HG02571 (cell line): ENCODE data around the gene RPH3AL.

ENCODE experiments used
- ATAC-seq: cut with Tn5 transposase; IDR thresholded peaks from one replicate; pipeline ENCODE4 v1.9.1; 2021; ENCODE audit warnings: mild to moderate bottlenecking, moderate library complexity; ENCODE audit not compliant: unreplicated experiment

The RPH3AL gene

GRCh38 chr17:353838-354234 is 1.2 kb upstream of the RPH3AL start:
- ATAC-seq, result no peak

GRCh38 chr17:353213-353837 is 718 bp upstream of the RPH3AL start:
- no peak for ATAC-seq

GRCh38 chr17:351875-352420 is 659 bp downstream of the RPH3AL start:
- no peak for ATAC-seq

- ATAC-seq, result no peak
These were observed 1.2 kb downstream of the RPH3AL start for GRCh38 chr17:351449-351738.

- ATAC-seq, result no peak
These were observed 1.7 kb downstream of the RPH3AL start for GRCh38 chr17:350706-351448.

GRCh38 chr17:349666-350065 is 2.9 kb downstream of the RPH3AL start:
- no peak for ATAC-seq

GRCh38 chr17:348692-349425 is 3.7 kb downstream of the RPH3AL start:
- ATAC-seq, result no peak

GRCh38 chr17:348012-348411 is 4.6 kb downstream of the RPH3AL start:
- ATAC-seq, result no peak

GRCh38 chr17:347309-347899 is 5.2 kb downstream of the RPH3AL start:
- no peak for ATAC-seq

GRCh38 chr17:345992-346785 is 6.4 kb downstream of the RPH3AL start:
- ATAC-seq, result no peak

GRCh38 chr17:345261-345660 is 7.3 kb downstream of the RPH3AL start:
- ATAC-seq, result no peak

- no peak for ATAC-seq
These were observed 8.5 kb downstream of the RPH3AL start for GRCh38 chr17:343875-344752.

GRCh38 chr17:343211-343610 is 9.4 kb downstream of the RPH3AL start:
- no peak for ATAC-seq

- no peak for ATAC-seq
These were observed 12.5 kb downstream of the RPH3AL start for GRCh38 chr17:340074-340473.

- no peak for ATAC-seq
These were observed 13.2 kb downstream of the RPH3AL start for GRCh38 chr17:339193-340061.

GRCh38 chr17:338442-339192 is 14.0 kb downstream of the RPH3AL start:
- no peak for ATAC-seq

GRCh38 chr17:337866-338265 is 14.7 kb downstream of the RPH3AL start:
- no peak for ATAC-seq

GRCh38 chr17:337453-337852 is 15.2 kb downstream of the RPH3AL start:
- ATAC-seq, result no peak
